AG08396 (cell line): ENCODE measurements around the gene ABRACL.

Experiments
- DNase-seq: peaks from one replicate; pipeline ENCODE4 v3.0.0; 2012; ENCODE audit warnings: low spot score, mixed read lengths

Gene ABRACL

GRCh38 chr6:139054001-139054400 lies 25.5 kb downstream of the ABRACL start:
- DNase-seq, result no peak

GRCh38 chr6:139055709-139056108 lies 27.2 kb downstream of the ABRACL start:
- no peak for DNase-seq

GRCh38 chr6:139058029-139058428 lies 29.5 kb downstream of the ABRACL start:
- DNase-seq, result no peak

- peak; percentile 30 for DNase-seq
Measured at GRCh38 chr6:139060332-139060731, 31.8 kb downstream of the ABRACL start.

- no peak for DNase-seq
Measured at GRCh38 chr6:139062932-139063646, 34.5 kb downstream of the ABRACL start.

GRCh38 chr6:139064981-139065665 lies 36.6 kb downstream of the ABRACL start:
- DNase-seq, result no peak

- DNase-seq, result no peak
Measured at GRCh38 chr6:139066080-139066479, 37.5 kb downstream of the ABRACL start.

GRCh38 chr6:139068846-139069245 lies 40.3 kb downstream of the ABRACL start:
- DNase-seq, result no peak

- no peak for DNase-seq
Measured at GRCh38 chr6:139073118-139073517, 44.6 kb downstream of the ABRACL start.

GRCh38 chr6:139079018-139079417 lies 50.5 kb downstream of the ABRACL start:
- DNase-seq, result no peak

- no peak for DNase-seq
Measured at GRCh38 chr6:139080255-139080920, 51.8 kb downstream of the ABRACL start.

- no peak for DNase-seq
Measured at GRCh38 chr6:139081471-139081870, 52.9 kb downstream of the ABRACL start.

GRCh38 chr6:139082370-139082769 lies 53.8 kb downstream of the ABRACL start:
- DNase-seq, result no peak

GRCh38 chr6:139091826-139092225 lies 63.3 kb downstream of the ABRACL start:
- no peak for DNase-seq
